Erythroblast (primary cell): ENCODE data around the gene SNX1.

Experiments used
- GATA1 ChIP-seq: IDR thresholded peaks from 2 replicates; pipeline ENCODE4 v1.6.1; 2011; ENCODE audit warnings: low read depth, mild to moderate bottlenecking, control low read depth, low read length, moderate library complexity
- POLR2A ChIP-seq: IDR thresholded peaks from 2 replicates; pipeline ENCODE4 v1.6.1; 2011; ENCODE audit warnings: mild to moderate bottlenecking, low read length

DNA sequence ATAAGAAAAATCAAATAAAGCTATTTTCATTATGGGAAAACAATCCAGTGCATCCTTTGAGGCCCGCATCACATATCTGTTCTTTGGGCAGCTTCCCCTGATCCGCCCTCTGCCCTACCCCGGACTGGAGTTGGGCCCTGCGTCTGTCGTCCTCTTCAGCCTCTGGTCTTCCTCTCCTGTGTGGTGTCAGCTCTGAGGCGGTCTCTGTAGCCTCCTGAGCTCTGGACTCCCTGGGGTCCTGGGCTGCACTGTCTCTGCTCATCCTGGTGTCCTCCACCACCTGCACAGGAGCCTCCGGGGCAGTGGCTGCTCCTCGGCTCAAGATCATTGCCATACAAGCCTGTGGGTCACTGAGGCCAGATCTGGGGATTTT is 48.4 kb downstream of the SNX1 start:
- TF ChIP-seq POLR2A (no peak), GATA1 (no peak)
